Loucy (cell line): Measurements from ENCODE around the gene PCBP3.

Experiments
- CTCF ChIP-seq: fragments of 200-600 bp; sonication (generic); conservative IDR thresholded peaks from 2 replicates; pipeline ENCODE4 v1.5.1; 2014; ENCODE audit warnings: mild to moderate bottlenecking, antibody characterized with exemption, low read length
- EZH2phosphoT487 ChIP-seq: fragments of 200-600 bp; IDR thresholded peaks from 2 replicates; pipeline ENCODE4 v1.6.1; 2018; ENCODE audit warnings: antibody characterized with exemption, mild to moderate bottlenecking, moderate library complexity, borderline replicate concordance

GRCh38 chr21:45973475-45974072 lies 330.0 kb downstream of the PCBP3 start:
- TF ChIP-seq CTCF, result peak; percentile 79
- TF ChIP-seq EZH2phosphoT487, result no peak
